ENCODE results near the gene PROK1. TPM values are rescaled to one million over a fixed set of nuclear protein-coding genes. Genes with fewer than 3 reads are reported as not detected.

The PROK1 gene
- total RNA-seq: not detected in 2 replicates

DNA sequence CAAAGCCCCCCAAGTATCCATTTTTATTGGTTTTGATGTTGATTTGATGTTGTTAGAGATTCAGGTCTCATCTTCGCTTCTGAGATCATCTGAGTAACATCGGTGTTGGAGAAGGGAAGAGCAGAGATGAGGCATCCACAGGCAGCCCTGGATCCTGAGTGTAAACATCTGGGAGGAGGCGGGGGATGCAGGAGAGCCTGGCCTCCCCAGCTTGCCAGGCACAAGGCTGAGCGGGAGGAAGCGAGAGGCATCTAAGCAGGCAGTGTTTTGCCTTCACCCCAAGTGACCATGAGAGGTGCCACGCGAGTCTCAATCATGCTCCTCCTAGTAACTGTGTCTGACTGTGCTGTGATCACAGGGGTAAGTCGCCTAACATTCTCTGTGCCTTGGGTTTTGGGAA lies at the start of gene PROK1:
TSS of gene PROK1 (plus strand) at position 221 of the 400 bp plus-strand sequence. CDS start at position 289, 68 bp downstream.

DNA sequence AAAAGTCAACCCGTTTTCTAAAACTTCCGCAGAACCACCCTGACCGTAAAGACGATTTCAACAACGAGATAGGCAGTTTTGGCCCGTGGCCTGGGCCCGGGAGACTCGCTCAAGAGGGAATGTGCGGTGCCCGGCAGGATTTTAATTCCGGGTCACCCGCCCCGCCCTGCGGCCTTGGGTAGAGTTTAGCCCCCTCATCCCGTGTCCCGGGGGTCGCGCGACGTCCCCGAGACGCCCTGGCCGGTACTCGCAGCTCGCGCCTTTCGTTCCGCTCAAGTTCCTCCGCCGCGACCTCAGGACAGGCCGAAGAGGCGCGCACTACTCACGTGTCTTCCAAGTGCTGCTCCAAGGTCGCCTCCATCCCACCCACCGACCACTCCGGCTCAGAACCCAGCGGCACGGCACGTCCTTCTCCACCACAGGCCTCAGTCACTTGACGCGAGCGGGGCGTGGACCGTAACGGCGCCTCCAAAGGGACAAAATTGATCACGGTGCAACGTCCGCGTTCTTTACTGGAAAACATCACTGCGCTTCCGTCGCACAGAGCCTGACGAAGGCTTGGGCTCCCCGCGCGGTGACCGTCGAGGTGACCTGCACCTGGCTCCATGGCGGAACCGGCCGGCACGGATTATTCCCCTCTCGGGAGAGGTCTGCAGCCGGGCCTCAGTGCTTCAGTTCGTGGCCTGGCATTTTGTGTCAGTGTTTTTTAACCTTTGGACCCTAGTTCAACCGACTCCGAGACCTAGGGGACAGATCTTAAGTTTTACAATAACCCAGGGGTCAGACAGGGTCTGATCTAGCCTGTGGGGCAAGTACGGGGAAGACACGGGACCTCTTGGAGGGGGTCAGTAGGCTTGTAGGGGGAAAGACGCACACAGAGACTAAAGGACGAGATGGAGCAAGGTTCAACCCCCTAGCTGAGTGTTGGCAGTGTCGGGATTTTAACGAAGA lies 43.4 kb upstream of the PROK1 start, which contains the start of gene LAMTOR5:
TSS of gene LAMTOR5 (minus strand) at position 435 of the 951 bp plus-strand sequence. CDS start at position 361, 74 bp downstream.

Other genes with a start within 250 kb of the PROK1 start
- gene KCNC4, start 240.8 kb upstream of the PROK1 start, total RNA-seq: 2.1 and 3.6 TPM in 2 replicates
- gene RBM15, start 111.8 kb upstream of the PROK1 start, total RNA-seq: 22.1 and 27.2 TPM in 2 replicates
- 47.1 and 119 TPM in 2 replicates for gene SLC16A4, start 60.1 kb upstream of the PROK1 start, total RNA-seq
- gene LAMTOR5, start 43.5 kb upstream of the PROK1 start, total RNA-seq: 63.8 and 81.0 TPM in 2 replicates
- gene KCNA10, start 68.0 kb downstream of the PROK1 start, total RNA-seq: not detected in 2 replicates
- gene KCNA2, start 155.2 kb downstream of the PROK1 start, total RNA-seq: under 0.01 TPM in 2 replicates
- 0.16 and 0.26 TPM in 2 replicates for gene KCNA3, start 223.8 kb downstream of the PROK1 start, total RNA-seq

Measured in bronchial smooth muscle cell (primary cell).